GM18909 (cell line): ENCODE results near the gene MYBPHL.

Experiments used
- ATAC-seq: cut with Tn5 transposase; IDR thresholded peaks from one replicate; pipeline ENCODE4 v1.9.1; 2021; ENCODE audit warnings: mild to moderate bottlenecking; ENCODE audit not compliant: unreplicated experiment, poor library complexity

The MYBPHL gene

GRCh38 chr1:109281680-109282496 is 24.9 kb downstream of the MYBPHL start:
- ATAC-seq: no peak

GRCh38 chr1:109280862-109281261 is 25.9 kb downstream of the MYBPHL start:
- ATAC-seq: no peak

GRCh38 chr1:109279615-109280278 is 27.1 kb downstream of the MYBPHL start:
- no peak for ATAC-seq

GRCh38 chr1:109277434-109278204 is 29.2 kb downstream of the MYBPHL start:
- ATAC-seq: peak; percentile 73

- no peak for ATAC-seq
Observed at GRCh38 chr1:109275706-109276345, 31.0 kb downstream of the MYBPHL start.

GRCh38 chr1:109274533-109275476 is 32.0 kb downstream of the MYBPHL start:
- ATAC-seq: no peak

- no peak for ATAC-seq
Observed at GRCh38 chr1:109273570-109274288, 33.1 kb downstream of the MYBPHL start.

- no peak for ATAC-seq
Observed at GRCh38 chr1:109272831-109273547, 33.8 kb downstream of the MYBPHL start.

GRCh38 chr1:109272021-109272799 is 34.6 kb downstream of the MYBPHL start:
- no peak for ATAC-seq

GRCh38 chr1:109271458-109271857 is 35.4 kb downstream of the MYBPHL start:
- ATAC-seq: no peak

- no peak for ATAC-seq
Observed at GRCh38 chr1:109270623-109271317, 36.0 kb downstream of the MYBPHL start.

- ATAC-seq: no peak
Observed at GRCh38 chr1:109269981-109270622, 36.7 kb downstream of the MYBPHL start.

GRCh38 chr1:109269212-109269980 is 37.4 kb downstream of the MYBPHL start:
- ATAC-seq: no peak

GRCh38 chr1:109268431-109269211 is 38.2 kb downstream of the MYBPHL start:
- no peak for ATAC-seq

- ATAC-seq: no peak
Observed at GRCh38 chr1:109267743-109268300, 39.0 kb downstream of the MYBPHL start.
